Upper lobe of left lung (tissue), 6 donors: ENCODE results near the gene CXCL6. TPM values are rescaled to one million over a fixed set of nuclear protein-coding genes. Genes with fewer than 3 reads are reported as not detected.

Experiments used
- ATAC-seq, 2 donors: fragments of 200-7000 bp; cut with Tn5 transposase; one replicate each; pipeline ENCODE4 v1.9.1; 2022; ENCODE audit warnings: mild to moderate bottlenecking in 2 of 2, moderate library complexity in 2 of 2; ENCODE audit not compliant: low FRiP score in 2 of 2
- DNase-seq, 2 donors: peaks; one replicate each; pipeline ENCODE4 v3.0.0-alpha.2; 2019 to 2020
- H3K27ac ChIP-seq, 4 donors: fragments of 200-600 bp; sonication (generic); one replicate each; pipeline ENCODE4 v1.5.1; 2016 to 2019
- H3K27me3 ChIP-seq, 4 donors: fragments of 200-600 bp; sonication (generic); one replicate each; pipeline ENCODE4 v1.5.1; 2017 to 2019
- H3K36me3 ChIP-seq, 4 donors: fragments of 200-600 bp; sonication (generic); one replicate each; pipeline ENCODE4 v1.5.1; 2016 to 2019
- H3K4me1 ChIP-seq, 4 donors: fragments of 200-600 bp; sonication (generic); one replicate each; pipeline ENCODE4 v1.5.1; 2018 to 2019
- H3K4me3 ChIP-seq, 4 donors: fragments of 200-600 bp; sonication (generic); one replicate each; pipeline ENCODE4 v1.5.1; 2017 to 2019; ENCODE audit warnings: mild to moderate bottlenecking in 2 of 4, moderate library complexity in 1 of 4
- H3K9me3 ChIP-seq, 4 donors: fragments of 200-600 bp; sonication (generic); one replicate each; pipeline ENCODE4 v1.5.1; 2018 to 2019
- CTCF ChIP-seq, 6 experiments: fragments of 450-650 bp in 4 of 6; fragments of 200-600 bp in 2 of 6; sonication (generic) in 2 of 6; IDR thresholded peaks; one replicate each; pipeline ENCODE4 v1.5.1; 2016 to 2019; ENCODE audit warnings: antibody characterized with exemption in 6 of 6
- EP300 ChIP-seq, 4 donors: sonication (generic); formaldehyde crosslinking; IDR thresholded peaks; one replicate each; pipeline ENCODE4 v1.5.1; 2017; ENCODE audit warnings: antibody characterized with exemption in 4 of 4, control low read depth in 2 of 4
- POLR2A ChIP-seq, 4 donors: fragments of 450-650 bp; IDR thresholded peaks; one replicate each; pipeline ENCODE4 v1.5.1; 2016 to 2017; ENCODE audit warnings: antibody characterized with exemption in 4 of 4, mild to moderate bottlenecking in 2 of 4
- POLR2AphosphoS5 ChIP-seq, 2 donors: sonication (generic); formaldehyde crosslinking; IDR thresholded peaks; one replicate each; pipeline ENCODE4 v1.5.1; 2017; ENCODE audit warnings: antibody characterized with exemption in 2 of 2
- WGBS, 2 donors: methylation state at CpG; one replicate each; pipeline ENCODE4 v1.1.5; 2017 to 2018; 5-methylcytosine and 5-hydroxymethylcytosine counted together
- total RNA-seq, 6 donors: library from RNA; depleted of rRNA in 4 of 6; stranded (reverse); fragments of >200 nt in 4 of 6; gene quantifications; one replicate each; pipeline versions ENCODE4 v1.1.0 to v1.2.1, GENCODE V29; 2016 to 2021
- donor health status: DM: no; HTN: no; CAD: no; lungs with moderate emphysema.
- donor health status: DM: no; HTN: yes; CAD: no; lungs with severe emphysema.

Gene CXCL6
- total RNA-seq, 6 donors from 2014 or later: 0.29 to 19.7 (median 0.71) TPM; not detected in 1

- no peaks in the 10 kb centered on the region for H3K9me3 ChIP-seq
- DNase-seq: no peak
- H3K36me3 ChIP-seq: no peaks in the 10 kb centered on the region
- peaks cover 16 to 32% (median 21%) of the 10 kb centered on the region in 4 donors for H3K4me1 ChIP-seq
- WGBS, 2 donors: 88 to 90% methylated on average over 6 of the region's 6 CpGs
- peak overlapping the region in 3 of 4 donors; percentile 10 to 88 (median 76) for H3K27ac ChIP-seq
- no peaks in the 10 kb centered on the region for H3K27me3 ChIP-seq
- ATAC-seq: no peak
- no peak for TF ChIP-seq POLR2A (IDR thresholded peaks at IDR 0.05)
- no peak for TF ChIP-seq CTCF (IDR thresholded peaks at IDR 0.05)
- no peak for TF ChIP-seq EP300 (IDR thresholded peaks at IDR 0.05)
- no peak for TF ChIP-seq POLR2AphosphoS5 (IDR thresholded peaks at IDR 0.05)
- H3K4me3 ChIP-seq: no peak overlapping the region
Measured at GRCh38 chr4:73871511-73872310, 35.2 kb downstream of the CXCL6 start.

- peaks cover 16 to 32% (median 21%) of the 10 kb centered on the region in 4 donors for H3K4me1 ChIP-seq
- H3K9me3 ChIP-seq: no peaks in the 10 kb centered on the region
- H3K36me3 ChIP-seq: no peaks in the 10 kb centered on the region
- ATAC-seq (peak in 1 of 2 donors; percentile 43), DNase-seq (no peak)
- H3K27me3 ChIP-seq: no peaks in the 10 kb centered on the region
- H3K4me3 ChIP-seq: no peak overlapping the region
- 27 to 49% methylated on average over 2 of the region's 2 CpGs for WGBS, 2 donors
- peak overlapping the region; percentile 15 to 88 (median 70) for H3K27ac ChIP-seq
- peak; percentile 57 to 85 for TF ChIP-seq POLR2AphosphoS5 (IDR thresholded peaks at IDR 0.05)
- TF ChIP-seq POLR2A (IDR thresholded peaks at IDR 0.05): no peak
- no peak for TF ChIP-seq CTCF (IDR thresholded peaks at IDR 0.05)
- TF ChIP-seq EP300 (IDR thresholded peaks at IDR 0.05): peak in 1 of 4 donors; percentile 26
Measured at GRCh38 chr4:73872316-73873108, 36.0 kb downstream of the CXCL6 start.

- ATAC-seq (no peak), DNase-seq (no peak)
- Histone ChIP-seq H3K27ac (peak overlapping the region in 3 of 4 donors; percentile 12 to 88 (median 51)), H3K4me3 (no peak overlapping the region), H3K27me3 (no peaks in the 10 kb centered on the region), H3K9me3 (no peaks in the 10 kb centered on the region), H3K36me3 (no peaks in the 10 kb centered on the region), H3K4me1 (peaks cover 3 to 18% (median 13%) of the 10 kb centered on the region in 4 donors)
- no peak for TF ChIP-seq POLR2A (IDR thresholded peaks at IDR 0.05)
- TF ChIP-seq POLR2AphosphoS5 (IDR thresholded peaks at IDR 0.05): peak in 1 of 2 donors; percentile 47
- no peak for TF ChIP-seq CTCF (IDR thresholded peaks at IDR 0.05)
- 53 to 64% methylated on average over 2 of the region's 2 CpGs for WGBS, 2 donors
Measured at GRCh38 chr4:73874386-73874785, 37.9 kb downstream of the CXCL6 start.

GRCh38 chr4:73875401-73875800, 38.9 kb downstream of the CXCL6 start:
- DNase-seq (no peak), ATAC-seq (no peak)
- Histone ChIP-seq H3K4me1 (peaks cover 0 to 8% (median 3%) of the 10 kb centered on the region in 4 donors), H3K36me3 (no peaks in the 10 kb centered on the region), H3K27ac (peak overlapping the region in 1 of 4 donors; percentile 12), H3K9me3 (no peaks in the 10 kb centered on the region), H3K27me3 (no peaks in the 10 kb centered on the region), H3K4me3 (no peak overlapping the region)
- TF ChIP-seq EP300 (IDR thresholded peaks at IDR 0.05) (no peak), CTCF (IDR thresholded peaks at IDR 0.05) (no peak), POLR2AphosphoS5 (IDR thresholded peaks at IDR 0.05) (no peak), POLR2A (IDR thresholded peaks at IDR 0.05) (no peak)
- WGBS, 2 donors: 90 to 97% methylated on average over 1 of the region's 1 CpG
